Measurements from ENCODE around the gene DDIT3. TPM values are rescaled to one million over a fixed set of nuclear protein-coding genes. Genes with fewer than 3 reads are reported as not detected.

DDIT3 gene
- polyA plus RNA-seq, 3 donors: 9.3 to 163 (median 9.4) TPM

GRCh38 chr12:57472391-57472790, 47.9 kb downstream of the DDIT3 start:
- peaks cover 42 to 69% of the 10 kb centered on the region in 2 donors for H3K4me1 ChIP-seq (ENCODE audit: control insufficient read depth in 1 of 2, insufficient read depth in 2 of 2, low read length in 2 of 2)
- H3K4me2 ChIP-seq (replicated peaks; ENCODE audit: extremely low read depth, low read length, poor library complexity, severe bottlenecking): no peak overlapping the region
- no peak overlapping the region for H3K4me3 ChIP-seq (replicated peaks in 1 of 3; ENCODE audit: low read depth in 2 of 3, low read length in 3 of 3)
- Mint-ChIP-seq H3K9me3 (peaks cover 0 to 2% (median 0%) of the 10 kb centered on the region in 7 donors), H3K4me3 (no peak overlapping the region), H3K4me1 (peaks cover 56% of the 10 kb centered on the region), H3K36me3 (peaks cover 60 to 78% of the 10 kb centered on the region in 2 donors), H3K27ac (peak overlapping the region in 3 of 7 donors; percentile 23 to 70 (median 58)), H3K27me3 (ENCODE audit: low read depth in 3 of 3) (peaks cover 0 to 2% (median 1%) of the 10 kb centered on the region in 3 donors)
- no peak overlapping the region for H2AFZ ChIP-seq (ENCODE audit: insufficient read depth, low read depth, low read length, poor library complexity, severe bottlenecking)
- TF ChIP-seq, protein P1, sequence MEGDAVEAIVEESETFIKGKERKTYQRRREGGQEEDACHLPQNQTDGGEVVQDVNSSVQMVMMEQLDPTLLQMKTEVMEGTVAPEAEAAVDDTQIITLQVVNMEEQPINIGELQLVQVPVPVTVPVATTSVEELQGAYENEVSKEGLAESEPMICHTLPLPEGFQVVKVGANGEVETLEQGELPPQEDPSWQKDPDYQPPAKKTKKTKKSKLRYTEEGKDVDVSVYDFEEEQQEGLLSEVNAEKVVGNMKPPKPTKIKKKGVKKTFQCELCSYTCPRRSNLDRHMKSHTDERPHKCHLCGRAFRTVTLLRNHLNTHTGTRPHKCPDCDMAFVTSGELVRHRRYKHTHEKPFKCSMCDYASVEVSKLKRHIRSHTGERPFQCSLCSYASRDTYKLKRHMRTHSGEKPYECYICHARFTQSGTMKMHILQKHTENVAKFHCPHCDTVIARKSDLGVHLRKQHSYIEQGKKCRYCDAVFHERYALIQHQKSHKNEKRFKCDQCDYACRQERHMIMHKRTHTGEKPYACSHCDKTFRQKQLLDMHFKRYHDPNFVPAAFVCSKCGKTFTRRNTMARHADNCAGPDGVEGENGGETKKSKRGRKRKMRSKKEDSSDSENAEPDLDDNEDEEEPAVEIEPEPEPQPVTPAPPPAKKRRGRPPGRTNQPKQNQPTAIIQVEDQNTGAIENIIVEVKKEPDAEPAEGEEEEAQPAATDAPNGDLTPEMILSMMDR (IDR thresholded peaks at IDR 0.05): no peak
- WGBS (ENCODE audit: insufficient coverage): 100% methylated on average over 1 of the region's 3 CpGs
- H3K9me3 ChIP-seq (replicated peaks in 1 of 2; ENCODE audit: control insufficient read depth in 1 of 2, insufficient read depth in 1 of 2, low read length in 2 of 2): no peaks in the 10 kb centered on the region
- peaks cover 91% of the 10 kb centered on the region for H4K20me1 ChIP-seq (ENCODE audit: insufficient read depth, low read length)
- peak overlapping the region in 1 of 2 donors; percentile 56 for H3K27ac ChIP-seq (ENCODE audit: low read depth in 1 of 2, low read length in 2 of 2)
- H3K9ac ChIP-seq (ENCODE audit: insufficient read depth, low read length, poor library complexity, severe bottlenecking): no peak overlapping the region
- peaks cover 54% of the 10 kb centered on the region for H3K79me2 ChIP-seq (ENCODE audit: insufficient read depth, low read length)
- peaks cover 60 to 81% of the 10 kb centered on the region in 2 donors for H3K36me3 ChIP-seq (replicated peaks in 1 of 2; ENCODE audit: control insufficient read depth in 1 of 2, insufficient read depth in 2 of 2, low read length in 2 of 2)
- H3K27me3 ChIP-seq (ENCODE audit: control insufficient read depth in 2 of 2, insufficient read depth in 2 of 2, low read length in 2 of 2): no peaks in the 10 kb centered on the region
- DNase-seq: no peak
- intact Hi-C loops (cut with micrococcal nuclease): loop anchor here in 1 of 2 donors (10.0 kb wide), 2 partner anchors 72 to 152 kb away; partner anchors contain the start of gene DCTN2

- no peak overlapping the region for H3K4me2 ChIP-seq (replicated peaks; ENCODE audit: extremely low read depth, low read length, poor library complexity, severe bottlenecking)
- Mint-ChIP-seq H3K27ac (peak overlapping the region in 4 of 7 donors; percentile 35 to 79 (median 63)), H3K36me3 (peaks cover 65 to 85% of the 10 kb centered on the region in 2 donors), H3K9me3 (peaks cover 0 to 2% (median 0%) of the 10 kb centered on the region in 7 donors), H3K27me3 (ENCODE audit: low read depth in 3 of 3) (peaks cover 0 to 3% (median 2%) of the 10 kb centered on the region in 3 donors), H3K4me1 (peaks cover 56% of the 10 kb centered on the region), H3K4me3 (no peak overlapping the region)
- no peaks in the 10 kb centered on the region for H3K9me3 ChIP-seq (replicated peaks in 1 of 2; ENCODE audit: control insufficient read depth in 1 of 2, insufficient read depth in 1 of 2, low read length in 2 of 2)
- peaks cover 42 to 62% of the 10 kb centered on the region in 2 donors for H3K4me1 ChIP-seq (ENCODE audit: control insufficient read depth in 1 of 2, insufficient read depth in 2 of 2, low read length in 2 of 2)
- peaks cover 47% of the 10 kb centered on the region for H3K79me2 ChIP-seq (ENCODE audit: insufficient read depth, low read length)
- no peaks in the 10 kb centered on the region for H3K27me3 ChIP-seq (ENCODE audit: control insufficient read depth in 2 of 2, insufficient read depth in 2 of 2, low read length in 2 of 2)
- TF ChIP-seq, protein P1 (IDR thresholded peaks at IDR 0.05): no peak
- intact Hi-C loops (cut with micrococcal nuclease): loop anchor here in 1 of 2 donors (10.0 kb wide), 2 partner anchors 73 to 153 kb away; partner anchors contain the start of gene DCTN2
- H4K20me1 ChIP-seq (ENCODE audit: insufficient read depth, low read length): peaks cover 97% of the 10 kb centered on the region
- peak overlapping the region in 1 of 2 donors; percentile 61 for H3K27ac ChIP-seq (ENCODE audit: low read depth in 1 of 2, low read length in 2 of 2)
- peaks cover 60 to 85% of the 10 kb centered on the region in 2 donors for H3K36me3 ChIP-seq (replicated peaks in 1 of 2; ENCODE audit: control insufficient read depth in 1 of 2, insufficient read depth in 2 of 2, low read length in 2 of 2)
- no peak overlapping the region for H2AFZ ChIP-seq (ENCODE audit: insufficient read depth, low read depth, low read length, poor library complexity, severe bottlenecking)
- H3K9ac ChIP-seq (ENCODE audit: insufficient read depth, low read length, poor library complexity, severe bottlenecking): no peak overlapping the region
- no CpG with 5 or more reads among the region's 3 CpGs for WGBS (ENCODE audit: insufficient coverage)
- no peak for DNase-seq
- no peak overlapping the region for H3K4me3 ChIP-seq (replicated peaks in 1 of 3; ENCODE audit: low read depth in 2 of 3, low read length in 3 of 3)
Measured at GRCh38 chr12:57471661-57472060, 48.7 kb downstream of the DDIT3 start.
